Pancreas (tissue), 10 donors: Measurements from ENCODE around the gene LHPP. TPM values are rescaled to one million over a fixed set of nuclear protein-coding genes. Genes with fewer than 3 reads are reported as not detected.

ENCODE experiments used
- ATAC-seq, 4 donors: fragments of 200-7000 bp; cut with Tn5 transposase; one replicate each; pipeline versions ENCODE4 v1.8.0 to v1.9.1; 2020; ENCODE audit warnings: mild to moderate bottlenecking in 4 of 4, moderate library complexity in 4 of 4
- DNase-seq, 6 donors: peaks; one replicate each; pipeline ENCODE4 v3.0.0-alpha.2; 2020
- FAIRE-seq: peaks from 2 replicates; lab custom pipeline; 2012; peaks lifted over from hg19 to GRCh38; lab: Jason Lieb, UNC
- H3K27ac ChIP-seq, 4 donors: fragments of 200-600 bp; sonication (generic); 1 replicate in 3 of 4; 2 replicates in 1 of 4; pipeline versions ENCODE4 v1.5.0 to v1.8.0; 2020
- H3K27me3 ChIP-seq, 4 donors: fragments of 200-600 bp; one replicate each; pipeline ENCODE4 v1.8.0; 2021
- H3K36me3 ChIP-seq, 3 donors: fragments of 200-600 bp; sonication (generic) in 1 of 3; one replicate each; pipeline versions ENCODE4 v1.5.0 to v1.8.0; 2020 to 2021
- H3K4me1 ChIP-seq, 3 donors: fragments of 200-600 bp; one replicate each; pipeline ENCODE4 v1.8.0; 2021
- H3K4me3 ChIP-seq, 4 donors: fragments of 200-600 bp; sonication (generic) in 2 of 4; one replicate each; pipeline versions ENCODE4 v1.5.0 to v1.8.0; 2020 to 2021
- H3K9me3 ChIP-seq, 4 donors: fragments of 200-600 bp; one replicate each; pipeline ENCODE4 v1.8.0; 2021
- CTCF ChIP-seq, 4 donors: fragments of 200-600 bp; sonication (generic) in 3 of 4; IDR thresholded peaks; one replicate each; pipeline versions ENCODE4 v1.5.0 to v1.8.0; 2021; ENCODE audit warnings: antibody characterized with exemption in 4 of 4
- WGBS, 2 donors: extraction: QIAGEN DNeasy Blood & Tissue Kit; methylation state at CpG; one replicate each; pipeline ENCODE4 v1.1.7; 2013; 5-methylcytosine and 5-hydroxymethylcytosine counted together
- intact Hi-C, 3 donors: fragments of 100-400 bp; cut with DNase I; formaldehyde crosslinking; loops; one replicate each; pipeline versions ENCODE4 v1.11.1 to v1.14.2; 2022
- polyA plus RNA-seq, 2 donors: library from polyadenylated mRNA; stranded (reverse); fragments of 200-250 nt; gene quantifications; one replicate each; pipeline ENCODE4 v1.2.3, GENCODE V29; 2013
- total RNA-seq, 6 donors: library from RNA; stranded (reverse); fragmentation: NEBNext Ultra II Directional in 4 of 6; extraction: Animal tissue kit (Norgen Biotek cat#: 25700) in 4 of 6; gene quantifications; one replicate each; pipeline versions ENCODE4 v1.2.1 to v1.2.4, GENCODE V29; 2021 to 2023
- donor health status: healthy with polysubstance abuse.
- donor health status: DM: no; HTN: no; CAD: no; lungs with moderate emphysema.
- donor health status: DM: no; HTN: no; CAD: no.
- donor health status: control.
- donor health status: control.
- donor health status: Bipolar disorder and iron deficiency.
- donor health status: DM: yes; HTN: yes; CAD: no.
- donor health status: DM: no; HTN: no; CAD: no.
- donor health status: DM: no; HTN: no; CAD: no.
- donor health status: DM: yes; HTN: yes; CAD: no.

The LHPP gene
- total and polyA plus RNA-seq, 8 donors: 5.3 to 10.8 (median 7.8) TPM

GRCh38 chr10:124598196-124598595 is 136.6 kb downstream of the LHPP start:
- Histone ChIP-seq H3K9me3 (no peaks in the 10 kb centered on the region), H3K36me3 (no peaks in the 10 kb centered on the region), H3K27me3 (no peaks in the 10 kb centered on the region), H3K4me3 (no peak overlapping the region), H3K4me1 (no peaks in the 10 kb centered on the region), H3K27ac (no peak overlapping the region)
- no peak for TF ChIP-seq CTCF (IDR thresholded peaks at IDR 0.05)
- intact Hi-C loops: no loop called here
- 92% methylated on average over 5 to 6 of the region's 6 CpGs for whole genome bisulfite sequencing, 2 donors
- DNase-seq (peak in 1 of 6 donors; percentile 22), ATAC-seq (no peak), FAIRE-seq (no peak)

GRCh38 chr10:124598773-124599587 is 137.4 kb downstream of the LHPP start:
- ATAC-seq (no peak), FAIRE-seq (no peak), DNase-seq (peak in 2 of 6 donors; percentile 13 to 22)
- no peaks in the 10 kb centered on the region for H3K27me3 ChIP-seq
- intact Hi-C loops: no loop called here
- WGBS, 2 donors: 88 to 95% methylated on average over 13 of the region's 13 CpGs
- H3K4me1 ChIP-seq: no peaks in the 10 kb centered on the region
- TF ChIP-seq CTCF (IDR thresholded peaks at IDR 0.05): no peak
- H3K36me3 ChIP-seq: no peaks in the 10 kb centered on the region
- no peaks in the 10 kb centered on the region for H3K9me3 ChIP-seq
- H3K27ac ChIP-seq: no peak overlapping the region
- no peak overlapping the region for H3K4me3 ChIP-seq

GRCh38 chr10:124599588-124600050 is 138.0 kb downstream of the LHPP start:
- Histone ChIP-seq H3K36me3 (no peaks in the 10 kb centered on the region), H3K27me3 (no peaks in the 10 kb centered on the region), H3K4me1 (no peaks in the 10 kb centered on the region), H3K9me3 (no peaks in the 10 kb centered on the region), H3K4me3 (no peak overlapping the region), H3K27ac (no peak overlapping the region)
- intact Hi-C loops: no loop called here
- no peak for TF ChIP-seq CTCF (IDR thresholded peaks at IDR 0.05)
- DNase-seq (peak in 1 of 6 donors; percentile 39), ATAC-seq (no peak), FAIRE-seq (no peak)
- 92 to 95% methylated on average over 7 of the region's 7 CpGs for WGBS, 2 donors

- FAIRE-seq (no peak), ATAC-seq (no peak), DNase-seq (peak in 2 of 6 donors; percentile 9 to 58)
- intact Hi-C loops: no loop called here
- Histone ChIP-seq H3K4me3 (no peak overlapping the region), H3K4me1 (no peaks in the 10 kb centered on the region), H3K27me3 (no peaks in the 10 kb centered on the region), H3K9me3 (no peaks in the 10 kb centered on the region), H3K36me3 (no peaks in the 10 kb centered on the region), H3K27ac (no peak overlapping the region)
- TF ChIP-seq CTCF (IDR thresholded peaks at IDR 0.05): no peak
- 88% methylated on average over 18 of the region's 18 CpGs for WGBS, 2 donors
Observed at GRCh38 chr10:124600051-124600880, 138.6 kb downstream of the LHPP start.
